ENCODE data around the gene MRPL38.
"Not testable (repeated sequence)": the region's sequence is repeated elsewhere in the genome, so short reads cannot be mapped to it uniquely, and the experiment has no call there.

MRPL38 gene

DNA sequence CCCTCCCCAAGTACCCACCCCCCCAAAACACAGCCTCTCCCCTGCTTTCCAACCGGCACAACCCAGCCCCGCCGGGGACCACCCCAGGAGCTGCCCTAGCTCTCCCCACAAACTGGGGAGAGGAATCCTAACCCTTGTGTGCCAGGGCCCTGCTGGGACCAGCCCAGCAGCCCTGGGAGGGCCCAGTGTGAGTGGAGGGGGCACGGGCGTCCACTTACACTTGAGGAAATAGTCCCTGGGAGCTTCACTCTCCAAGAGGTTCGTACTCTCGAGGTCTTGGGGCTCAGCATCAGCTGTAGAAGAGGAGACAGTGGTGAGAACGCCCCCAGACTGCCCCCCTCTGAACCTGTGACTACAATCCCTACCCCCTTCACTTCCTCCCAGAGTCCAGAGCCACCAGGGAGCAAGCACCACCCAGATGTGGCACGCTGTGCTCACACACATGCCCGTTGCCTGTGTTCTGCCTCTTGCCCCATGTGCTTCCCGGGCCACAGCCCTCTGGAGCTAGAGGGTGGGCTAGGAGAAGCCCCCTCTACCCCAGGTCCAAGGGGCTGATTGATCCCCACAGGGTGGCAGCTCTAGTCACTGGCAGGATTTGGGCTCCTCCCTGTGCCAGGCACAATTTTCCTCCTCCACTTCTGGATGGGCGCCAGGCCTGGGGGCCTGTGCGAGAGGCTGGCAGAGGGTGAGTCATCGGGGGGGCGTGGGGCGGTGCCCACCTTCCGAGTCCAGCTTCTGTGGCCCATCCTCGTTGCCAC, 29.3 kb downstream of the MRPL38 start:
- no peak for FAIRE-seq

DNA sequence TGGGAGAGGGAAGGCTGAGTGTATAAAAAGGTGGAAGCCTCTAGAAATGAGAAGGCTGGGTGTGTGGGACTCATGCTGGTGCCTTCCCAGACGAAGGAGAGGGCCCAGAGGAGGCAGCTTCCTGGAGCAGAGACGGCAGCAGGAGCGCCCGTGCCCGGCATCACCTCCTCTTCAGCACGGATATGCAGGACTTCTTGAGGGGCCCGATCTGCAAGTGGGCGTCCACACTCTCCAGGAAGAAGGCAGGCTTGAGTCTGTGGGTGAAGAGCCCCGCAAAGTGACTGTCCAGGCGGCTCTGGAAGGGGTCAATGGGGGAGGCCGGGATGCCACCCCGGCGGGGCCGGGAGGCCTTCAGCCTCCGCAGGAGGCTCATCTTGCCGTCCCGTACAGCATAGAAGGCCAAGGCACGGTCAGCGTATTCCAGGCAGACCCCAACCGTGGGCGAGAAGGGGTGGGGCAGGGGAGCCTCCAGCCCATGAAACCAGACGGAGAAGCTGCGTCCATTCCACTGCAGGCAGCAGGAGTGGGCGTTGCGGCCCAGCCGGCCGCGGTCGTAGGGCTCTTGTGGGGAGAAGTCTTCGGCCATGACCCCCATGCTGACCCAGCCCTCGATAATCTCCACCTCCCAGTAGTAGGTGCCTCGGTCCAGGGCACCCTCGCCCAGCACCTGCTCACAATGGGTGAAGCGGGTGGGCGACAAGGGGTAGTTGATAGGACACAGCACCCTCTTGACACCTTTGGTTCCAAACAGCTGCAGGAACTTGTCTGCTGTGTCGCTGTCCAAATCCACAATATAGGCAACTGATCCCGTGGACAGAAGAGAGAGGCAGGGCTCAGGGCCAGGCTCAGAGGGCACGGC, 30.1 kb downstream of the MRPL38 start:
- no peak for FAIRE-seq

- FAIRE-seq, result no peak
Observed at GRCh38 chr17:75873587-75874322, 30.9 kb downstream of the MRPL38 start.

DNA sequence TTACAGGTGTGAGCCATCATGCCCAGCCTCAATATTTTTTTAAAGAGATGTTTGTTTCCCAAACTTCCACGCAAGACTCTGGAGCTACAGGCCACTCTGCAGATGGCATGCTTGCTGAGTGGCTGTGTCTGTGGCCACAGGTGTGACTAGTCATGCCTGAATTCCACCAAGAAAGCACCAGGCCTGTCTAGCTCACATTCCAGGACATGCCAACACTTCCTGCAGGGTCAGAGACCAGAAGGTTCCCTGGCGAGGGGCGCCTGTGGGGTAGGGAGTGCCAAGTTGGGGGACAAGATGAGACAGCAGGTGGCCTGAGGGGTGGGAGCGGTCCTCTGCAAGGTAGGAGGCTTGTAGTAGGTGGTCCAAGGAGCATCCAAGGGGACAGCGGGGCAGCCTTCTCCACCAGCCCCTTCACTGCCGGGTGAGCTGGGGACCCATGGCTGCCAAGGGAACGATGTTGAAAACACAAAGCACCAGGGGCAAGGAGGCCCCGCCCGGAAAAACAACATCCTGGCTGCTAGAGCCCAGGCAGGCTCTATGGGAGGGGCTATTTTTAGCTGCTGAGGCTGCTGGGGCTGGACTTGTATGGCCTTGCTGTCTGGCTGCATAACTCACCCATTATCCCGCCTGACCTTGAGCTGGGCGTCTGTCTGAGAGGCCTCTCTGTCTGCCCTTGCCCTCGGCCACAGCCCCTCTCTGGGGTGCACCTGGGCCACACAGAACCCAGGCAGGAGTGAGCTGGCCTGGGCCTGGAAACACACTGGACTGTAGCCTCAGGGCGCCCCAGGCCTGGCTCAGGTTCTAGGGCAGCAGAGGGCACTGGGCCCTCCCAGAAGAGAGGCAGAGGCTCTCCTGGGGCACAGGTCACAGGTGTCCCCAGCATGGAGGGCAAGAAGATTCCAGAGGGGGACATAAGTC, 32.0 kb downstream of the MRPL38 start:
- no peak for FAIRE-seq

DNA sequence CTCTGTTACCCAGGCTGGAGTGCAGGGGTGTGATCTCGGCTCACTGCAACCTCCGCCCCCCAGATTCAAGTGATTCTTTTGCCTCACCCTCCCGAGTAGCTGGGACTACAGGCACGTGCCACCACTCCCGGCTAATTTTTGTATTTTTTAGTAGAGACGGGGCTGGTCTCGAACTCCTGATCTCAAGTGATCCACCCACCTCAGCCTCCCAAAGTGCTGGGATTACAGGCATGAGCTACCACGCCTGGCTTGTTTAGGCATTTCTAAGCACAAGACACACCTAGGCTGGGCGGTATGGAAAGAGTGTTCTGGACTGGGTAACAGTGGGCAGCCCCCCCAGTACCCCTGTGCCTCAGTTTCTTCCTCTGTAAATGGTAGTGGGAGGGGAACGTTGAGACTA, 34.5 kb downstream of the MRPL38 start:
- FAIRE-seq, result not testable (repeated sequence)

- FAIRE-seq, result no peak
Observed at GRCh38 chr17:75869282-75870141, 35.2 kb downstream of the MRPL38 start.

DNA sequence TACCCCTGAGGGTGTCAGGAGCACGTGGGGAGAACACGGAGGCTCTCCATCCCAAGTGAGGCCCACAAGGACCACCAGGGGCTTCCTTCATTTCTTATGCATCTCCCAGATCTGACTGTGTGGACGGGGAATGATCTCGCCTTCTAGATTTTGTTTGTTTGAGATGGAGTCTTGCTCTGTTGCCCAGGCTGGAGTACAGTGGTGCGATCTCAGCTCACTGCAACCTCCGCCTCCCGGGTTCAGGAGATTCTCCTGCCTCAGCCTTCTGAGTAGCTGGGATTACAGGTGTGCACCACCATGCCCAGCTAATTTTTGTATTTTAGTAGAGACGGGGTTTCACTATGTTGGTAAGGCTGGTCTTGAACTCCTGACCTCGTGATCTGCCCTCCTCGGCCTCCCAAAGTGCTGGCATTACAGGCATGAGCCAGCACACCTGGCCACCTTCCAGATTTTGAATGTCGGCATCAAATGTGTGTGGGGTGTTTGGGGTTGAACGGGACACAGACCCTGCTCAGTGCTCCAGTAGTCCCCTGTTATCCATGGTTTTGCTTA, 35.9 kb downstream of the MRPL38 start:
- not testable (repeated sequence) for FAIRE-seq

GRCh38 chr17:75865404-75866188, 39.1 kb downstream of the MRPL38 start:
- FAIRE-seq, result not testable (repeated sequence)

DNA sequence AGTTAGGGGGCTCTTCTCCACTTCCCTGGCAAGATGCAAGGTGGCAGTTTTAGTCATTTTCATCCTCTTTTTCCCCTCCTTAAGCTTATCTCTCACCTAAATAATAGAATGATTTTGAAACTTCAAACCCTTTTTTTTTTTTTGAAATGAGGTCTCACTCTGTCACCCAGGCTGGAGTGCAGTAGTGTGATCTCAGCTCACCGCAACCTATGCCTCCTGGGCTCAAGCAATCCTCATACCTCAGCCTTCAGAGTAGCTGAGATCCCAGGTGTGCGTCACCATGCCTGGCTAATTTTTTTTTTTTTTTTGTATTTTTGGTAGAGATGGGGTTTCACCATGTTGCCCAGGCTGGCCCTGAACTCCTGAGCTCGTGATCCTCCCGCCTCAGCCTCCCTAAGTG, 39.8 kb downstream of the MRPL38 start:
- FAIRE-seq, result not testable (repeated sequence)

DNA sequence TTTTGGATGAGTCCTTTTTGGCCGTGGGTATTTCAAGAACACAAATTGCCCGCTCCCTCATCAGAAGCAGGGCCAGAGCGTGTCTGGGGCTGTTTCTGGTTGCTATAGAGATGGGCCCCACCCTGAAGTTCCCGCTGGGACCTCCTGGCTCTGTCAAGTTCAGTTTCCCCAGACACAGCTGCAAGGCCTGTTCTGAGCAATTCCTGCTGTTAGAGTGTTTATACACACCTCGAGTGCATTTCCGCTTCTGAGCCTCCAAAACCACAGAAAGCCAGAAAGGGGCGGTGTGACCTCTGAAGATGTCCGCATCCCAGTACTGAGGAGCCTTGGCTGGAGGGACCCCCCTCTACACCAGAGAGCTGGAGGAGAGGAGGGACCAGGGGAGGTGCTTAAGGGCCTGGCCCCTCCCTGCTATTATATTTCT, 40.2 kb downstream of the MRPL38 start:
- no peak for FAIRE-seq

DNA sequence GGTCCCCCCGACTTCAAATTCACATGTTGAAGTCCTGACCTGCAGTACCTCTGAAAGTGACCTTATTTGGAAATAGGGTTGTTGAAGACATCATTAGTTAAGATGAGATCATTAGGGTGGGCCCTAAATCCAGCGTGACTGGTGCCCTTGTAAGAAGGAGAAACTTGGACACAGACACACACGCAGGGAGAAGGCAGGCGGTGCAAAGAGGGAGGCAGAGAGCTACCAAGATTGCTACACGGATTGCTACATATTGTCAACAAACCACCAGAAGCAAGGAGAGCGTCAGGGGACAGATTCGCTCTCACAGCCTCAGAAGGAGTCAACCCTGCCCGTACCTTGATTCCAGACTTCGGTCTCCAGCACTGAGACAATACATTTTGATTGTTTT, 42.8 kb downstream of the MRPL38 start:
- no peak for FAIRE-seq

DNA sequence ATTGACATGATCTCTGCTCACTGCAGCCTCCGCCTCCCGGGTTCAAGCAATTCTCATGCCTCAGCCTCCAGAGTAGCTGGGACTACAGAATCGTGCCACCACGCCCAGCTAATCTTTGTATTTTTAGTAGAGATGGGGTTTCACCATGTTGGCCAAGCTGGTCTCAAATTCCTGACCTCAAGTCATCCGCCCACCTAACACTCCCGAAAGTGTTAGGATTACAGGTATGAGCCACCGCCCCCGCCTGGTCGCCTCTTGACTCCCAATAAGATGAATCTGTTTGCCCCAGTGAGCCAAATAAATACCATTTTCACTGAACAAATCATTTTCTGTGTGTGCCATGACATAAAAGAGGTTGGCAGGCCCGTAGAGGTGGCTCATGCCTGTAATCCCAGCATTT, 45.3 kb downstream of the MRPL38 start:
- not testable (repeated sequence) for FAIRE-seq

GRCh38 chr17:75856062-75856756, 48.5 kb downstream of the MRPL38 start:
- FAIRE-seq, result no peak

- peak; percentile 80 for FAIRE-seq
Observed at GRCh38 chr17:75855310-75856061, 49.2 kb downstream of the MRPL38 start, which contains the start of gene WBP2. WBP2 (minus strand) TSS chr17:75855335; CDS start chr17:75855297, 38 bp downstream.

DNA sequence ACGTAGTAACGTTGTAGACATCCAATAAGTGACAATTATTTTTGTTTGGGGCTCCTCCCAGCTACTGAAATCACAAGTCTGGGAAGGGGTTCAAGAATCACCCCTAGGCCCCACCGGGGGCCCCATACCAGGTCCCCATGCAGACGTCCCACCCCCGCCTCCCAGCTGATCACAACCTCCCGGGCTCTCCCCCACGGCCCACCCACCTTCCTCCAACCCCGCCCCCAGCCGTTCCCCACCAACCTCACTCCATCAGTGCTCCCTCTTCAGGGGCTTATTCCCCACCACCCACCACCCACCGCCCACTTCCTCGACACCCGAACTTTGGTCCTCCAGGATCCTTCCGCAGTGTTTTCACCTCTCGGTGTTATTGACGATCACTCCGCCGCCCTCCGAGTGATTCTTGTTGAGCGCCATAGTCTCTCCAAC, 49.8 kb downstream of the MRPL38 start:
- FAIRE-seq, result no peak

DNA sequence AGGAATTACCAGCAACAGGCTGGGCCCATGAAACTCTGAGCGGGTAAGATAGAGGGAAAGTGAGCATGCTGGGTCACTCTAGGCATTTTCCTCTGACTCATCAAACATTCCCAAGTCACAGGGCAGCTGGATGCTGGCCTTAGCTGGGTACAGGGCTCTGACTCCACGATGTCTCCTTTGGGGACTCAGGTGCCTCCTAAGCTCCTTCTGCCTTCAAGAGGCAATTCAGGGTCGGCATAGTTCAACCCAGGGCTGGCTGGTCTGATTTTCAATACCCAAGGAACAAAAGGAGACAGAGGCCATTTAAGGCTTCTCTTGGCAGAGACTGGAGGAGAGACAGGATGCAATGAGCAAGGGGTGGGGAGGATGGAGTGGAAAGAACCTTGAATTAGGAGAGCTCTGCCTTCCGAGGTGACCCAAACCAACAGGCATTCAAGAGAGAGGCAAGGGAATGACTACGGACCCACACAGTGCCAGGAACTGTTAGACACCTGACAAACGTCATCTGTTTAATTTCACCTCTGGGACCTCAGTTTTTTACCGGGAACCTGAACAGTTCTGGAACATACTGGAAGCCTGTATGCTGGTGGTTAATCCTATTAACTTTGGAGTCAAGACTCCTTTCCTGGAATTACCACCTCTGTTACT, 50.5 kb downstream of the MRPL38 start:
- no peak for FAIRE-seq

- FAIRE-seq, result no peak
Observed at GRCh38 chr17:75853433-75853832, 51.3 kb downstream of the MRPL38 start.

DNA sequence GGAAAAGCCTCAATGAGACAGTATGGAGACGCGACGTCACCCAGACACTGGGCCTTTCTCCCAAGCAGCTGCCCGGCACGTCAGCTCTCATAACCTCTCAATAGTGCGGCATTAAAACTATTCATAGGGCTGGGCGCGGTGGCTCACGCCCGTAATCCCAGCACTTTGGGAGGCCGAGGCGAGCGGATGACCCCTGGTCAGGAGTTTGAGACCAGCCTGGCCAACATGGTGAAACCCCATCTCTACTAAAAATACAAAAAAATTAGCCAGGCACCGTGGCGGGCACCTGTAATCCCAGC, 53.0 kb downstream of the MRPL38 start:
- FAIRE-seq, result not testable (repeated sequence)
